ENCODE results near the gene SELENOP. TPM values are rescaled to one million over a fixed set of nuclear protein-coding genes. Genes with fewer than 3 reads are reported as not detected.
"Not testable (repeated sequence)": the region's sequence is repeated elsewhere in the genome, so short reads cannot be mapped to it uniquely, and the experiment has no call there.

SELENOP gene, protein sequence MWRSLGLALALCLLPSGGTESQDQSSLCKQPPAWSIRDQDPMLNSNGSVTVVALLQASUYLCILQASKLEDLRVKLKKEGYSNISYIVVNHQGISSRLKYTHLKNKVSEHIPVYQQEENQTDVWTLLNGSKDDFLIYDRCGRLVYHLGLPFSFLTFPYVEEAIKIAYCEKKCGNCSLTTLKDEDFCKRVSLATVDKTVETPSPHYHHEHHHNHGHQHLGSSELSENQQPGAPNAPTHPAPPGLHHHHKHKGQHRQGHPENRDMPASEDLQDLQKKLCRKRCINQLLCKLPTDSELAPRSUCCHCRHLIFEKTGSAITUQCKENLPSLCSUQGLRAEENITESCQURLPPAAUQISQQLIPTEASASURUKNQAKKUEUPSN
- total RNA-seq, result 185 TPM

GRCh38 chr5:42811591-42812446, at the start of gene SELENOP:
TSS of gene SELENOP (minus strand) at chr5:42811892. CDS start at chr5:42808353, 3,539 bp downstream.
- DNase-seq, result peak; percentile 87

- no peak for DNase-seq
These were observed 47.0 kb upstream of the SELENOP start for GRCh38 chr5:42858687-42859086.

DNA sequence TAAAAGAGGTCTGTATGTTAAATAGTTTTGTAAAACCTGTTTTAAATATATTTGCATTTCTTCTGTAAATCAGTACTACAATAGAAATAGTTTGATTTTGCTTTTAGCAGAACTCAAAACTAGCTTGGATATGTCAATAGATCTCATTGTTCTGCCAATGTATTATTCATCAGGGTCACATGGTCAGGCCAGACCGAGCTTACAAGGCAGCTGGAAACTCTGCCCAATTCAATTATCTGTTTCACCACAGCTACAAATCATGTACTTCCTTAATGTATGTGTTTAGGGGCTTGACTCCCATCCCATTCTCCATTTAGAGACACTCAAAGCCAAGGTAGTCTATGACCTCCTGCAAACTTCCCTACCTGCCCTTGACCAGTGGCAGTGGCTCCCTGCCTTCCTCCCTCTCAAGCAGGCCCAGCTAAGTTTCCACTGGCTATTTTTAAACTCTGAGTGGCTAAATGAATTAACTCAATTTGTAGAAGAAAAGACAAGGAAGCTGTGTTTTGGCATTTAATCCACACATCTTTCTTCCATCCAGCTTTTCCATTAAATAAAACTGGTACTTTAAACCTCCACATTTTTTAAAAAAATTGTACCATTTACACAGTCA, 46.4 kb upstream of the SELENOP start:
- DNase-seq, result no peak

DNA sequence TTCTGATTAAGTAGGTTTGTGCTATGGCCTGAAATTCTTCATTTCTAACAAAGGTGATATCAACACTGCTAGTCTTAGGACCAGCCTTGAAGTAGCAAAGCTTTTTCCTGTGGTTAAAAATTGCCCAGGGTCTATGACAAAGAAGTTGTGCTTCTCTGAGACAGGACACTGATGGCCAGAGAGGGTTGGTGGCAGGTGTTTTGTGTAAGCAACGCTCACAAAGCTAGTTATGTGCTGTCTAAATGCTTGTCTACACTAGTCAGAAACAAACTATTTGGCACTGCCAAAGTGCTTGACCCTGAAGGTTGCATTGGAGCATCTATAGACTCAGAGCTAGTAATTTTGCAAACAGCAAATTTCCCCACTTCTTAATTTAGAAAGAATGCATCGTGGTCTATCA, 44.1 kb upstream of the SELENOP start:
- no peak for DNase-seq

DNA sequence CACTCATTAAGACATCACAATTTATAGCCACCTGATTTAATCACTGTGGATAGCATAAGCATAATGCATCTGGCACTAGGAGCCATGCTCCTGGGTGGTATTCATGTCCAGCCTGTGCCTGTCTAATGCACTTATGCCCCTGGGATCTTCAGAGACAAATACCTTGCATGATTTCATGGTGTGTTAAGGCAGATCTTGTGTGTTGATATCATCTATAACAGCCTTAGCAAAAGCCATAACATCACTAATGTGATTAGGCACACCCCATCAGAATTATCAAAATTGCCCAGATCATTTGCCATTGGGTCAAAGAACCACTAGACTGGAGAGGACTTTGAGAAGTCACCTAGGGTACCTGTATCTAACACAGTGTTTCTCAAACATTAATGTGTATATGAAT, 43.7 kb upstream of the SELENOP start:
- DNase-seq, result no peak

- DNase-seq, result no peak
These were observed 43.1 kb upstream of the SELENOP start for GRCh38 chr5:42854795-42855194.

DNA sequence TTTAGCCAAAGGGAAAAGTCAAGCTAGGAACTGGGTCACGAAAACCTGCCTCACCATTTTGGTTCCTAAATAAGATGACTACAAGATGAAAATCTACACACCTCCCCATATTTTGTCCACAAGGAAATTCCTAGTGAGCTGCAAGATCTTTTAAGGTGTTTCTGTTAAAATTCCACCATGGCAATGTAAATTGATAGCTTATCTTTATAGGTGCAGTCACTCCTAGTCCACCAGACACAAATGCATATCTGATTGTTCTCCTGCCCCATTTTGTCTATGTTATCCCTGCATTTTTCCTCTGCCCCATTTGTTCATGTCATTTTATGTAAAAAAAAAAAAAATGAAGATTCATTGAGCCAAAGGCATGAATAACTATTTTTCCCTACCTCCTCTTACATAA, 41.1 kb upstream of the SELENOP start:
- DNase-seq, result no peak

DNA sequence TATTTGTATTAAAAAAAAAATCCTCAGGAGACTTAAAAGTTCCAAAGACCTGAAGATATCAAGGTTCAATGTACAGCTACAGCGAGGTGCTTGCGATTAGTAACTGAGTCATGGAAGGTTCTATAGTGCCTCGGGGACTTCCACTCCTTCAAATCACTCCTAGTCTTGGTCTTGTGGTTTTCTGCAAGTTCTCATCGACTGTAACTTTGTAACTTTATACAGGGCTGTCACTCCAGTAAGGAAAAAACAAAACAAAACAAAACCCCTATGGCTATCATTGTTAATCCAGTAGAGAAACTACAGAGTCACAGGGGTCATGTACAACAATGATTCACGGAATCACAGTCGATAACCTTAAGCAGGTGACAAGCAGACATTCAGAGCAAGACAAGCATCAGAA, 39.8 kb upstream of the SELENOP start:
- no peak for DNase-seq

- no peak for DNase-seq
These were observed 36.9 kb upstream of the SELENOP start for GRCh38 chr5:42848545-42848944.

GRCh38 chr5:42844408-42844807, 32.7 kb upstream of the SELENOP start:
- DNase-seq, result not testable (repeated sequence)

- no peak for DNase-seq
These were observed 32.1 kb upstream of the SELENOP start for GRCh38 chr5:42843675-42844292.

GRCh38 chr5:42842921-42843641, 31.4 kb upstream of the SELENOP start:
- DNase-seq, result no peak

GRCh38 chr5:42840842-42841567, 29.3 kb upstream of the SELENOP start:
- DNase-seq, result no peak

DNA sequence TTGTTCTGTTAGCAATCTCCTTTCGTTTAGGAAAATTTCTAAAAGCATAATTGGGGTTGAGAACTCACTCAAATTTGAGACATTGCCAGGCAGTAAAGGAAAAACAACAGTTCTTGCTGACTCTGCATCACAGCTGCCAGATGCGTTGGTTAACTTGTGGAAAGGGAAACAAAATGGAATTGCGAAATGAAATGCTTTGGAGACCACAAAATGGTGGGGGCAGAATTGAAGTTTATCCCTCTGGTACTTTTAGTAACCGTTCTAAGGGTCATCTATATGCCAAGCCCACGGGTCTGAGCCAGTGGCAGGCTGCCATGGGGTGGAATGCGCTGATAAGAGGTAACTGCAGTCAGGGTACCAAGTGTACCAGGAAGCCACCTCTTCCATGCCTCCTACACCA, 28.6 kb upstream of the SELENOP start:
- DNase-seq, result peak; percentile 83

DNA sequence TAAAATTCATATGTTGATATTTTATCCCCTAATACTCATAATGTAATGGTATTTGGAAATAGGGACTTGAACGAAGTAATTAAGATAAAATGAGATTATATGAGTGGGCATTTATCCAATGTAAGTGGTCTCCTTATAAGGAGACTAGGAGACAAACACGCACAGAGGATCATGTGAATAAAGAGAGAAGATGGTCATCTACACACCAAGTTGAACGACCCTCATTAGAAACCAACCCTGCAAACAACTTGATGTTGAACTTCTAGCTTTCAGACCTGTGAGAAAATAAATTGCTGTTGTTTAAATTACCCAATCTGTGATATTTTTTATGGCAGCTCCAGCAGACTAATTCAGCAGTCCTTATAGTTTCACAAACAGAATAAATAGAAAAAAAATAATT, 27.5 kb upstream of the SELENOP start:
- DNase-seq, result no peak

- no peak for DNase-seq
These were observed 25.9 kb upstream of the SELENOP start for GRCh38 chr5:42837601-42838000.

DNA sequence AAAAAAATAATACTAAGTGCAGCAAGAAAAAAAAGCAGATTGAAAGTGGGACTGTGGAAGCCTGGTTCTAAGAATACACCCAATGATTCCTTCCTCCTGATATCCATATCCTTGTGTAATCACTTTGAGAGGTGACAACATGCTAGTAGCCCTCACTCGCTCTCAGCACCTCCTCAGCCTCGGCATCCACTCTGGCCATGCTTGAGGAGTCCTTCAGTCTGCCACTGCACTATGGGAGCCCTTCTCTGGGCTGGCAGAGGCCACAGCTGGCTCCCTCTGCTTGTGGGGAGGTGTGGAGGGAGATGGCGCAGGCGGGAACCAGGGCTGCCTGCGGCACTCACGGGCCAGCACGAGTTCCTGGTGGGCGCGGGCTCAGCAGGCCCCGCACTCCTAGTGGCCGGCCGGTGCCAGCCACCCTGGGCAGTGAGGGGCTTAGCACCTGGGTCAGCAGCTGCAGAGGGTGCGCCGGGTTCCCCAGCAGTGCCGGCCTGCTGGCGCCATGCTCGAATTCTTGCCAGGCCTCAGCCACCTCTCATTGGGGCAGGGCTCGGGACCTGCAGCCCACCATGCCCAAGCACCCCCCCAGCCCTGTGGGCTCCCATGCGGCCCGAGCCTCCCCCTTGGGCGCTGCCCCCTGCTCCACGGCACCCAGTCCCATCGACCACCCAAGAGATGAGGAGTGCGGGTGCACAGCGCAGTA, 24.5 kb upstream of the SELENOP start:
- DNase-seq, result no peak

- DNase-seq, result no peak
These were observed 20.4 kb upstream of the SELENOP start for GRCh38 chr5:42832060-42832459.

GRCh38 chr5:42830924-42831323, 19.2 kb upstream of the SELENOP start:
- no peak for DNase-seq

GRCh38 chr5:42828671-42829070, 17.0 kb upstream of the SELENOP start:
- peak; percentile 90 for DNase-seq

Data from tongue (tissue), 2 donors.